Lung (tissue), 12 donors: ENCODE data around the gene SYNGR4. TPM values are rescaled to one million over a fixed set of nuclear protein-coding genes. Genes with fewer than 3 reads are reported as not detected.
A peak's percentile ranks its signal among the peaks of the same experiment; 100 is the strongest.

Source experiments
- ATAC-seq: fragments of 200-7000 bp; cut with Tn5 transposase; one replicate; pipeline ENCODE4 v1.9.1; 2020; ENCODE audit warnings: moderate number of reproducible peaks; ENCODE audit not compliant: insufficient read depth, low FRiP score
- DNase-seq, 3 donors: peaks; one replicate each; pipeline ENCODE4 v3.0.0-alpha.2; 2013 to 2017
- H3K27ac ChIP-seq, 2 donors: one replicate each; pipeline ENCODE4 v1.5.1; 2013; ENCODE audit warnings: mild to moderate bottlenecking in 2 of 2, moderate library complexity in 2 of 2, control low read depth in 1 of 2, inconsistent platforms in 1 of 2, low read depth in 1 of 2, low read length in 1 of 2
- H3K27me3 ChIP-seq, 3 donors: one replicate each; pipeline ENCODE4 v1.5.1; 2013; ENCODE audit warnings: low read length in 2 of 3; ENCODE audit not compliant: control insufficient read depth in 3 of 3, insufficient read depth in 3 of 3
- H3K36me3 ChIP-seq, 4 donors: one replicate each; pipeline ENCODE4 v1.5.1; 2013; ENCODE audit warnings: low read length in 4 of 4, mild to moderate bottlenecking in 1 of 4, moderate library complexity in 1 of 4; ENCODE audit not compliant: control insufficient read depth in 4 of 4, insufficient read depth in 4 of 4
- H3K4me1 ChIP-seq, 5 donors: one replicate each; pipeline ENCODE4 v1.5.1; 2013; ENCODE audit warnings: low read length in 5 of 5, mild to moderate bottlenecking in 2 of 5, moderate library complexity in 1 of 5; ENCODE audit not compliant: control insufficient read depth in 5 of 5, insufficient read depth in 5 of 5
- H3K4me3 ChIP-seq: one replicate; pipeline ENCODE4 v1.5.1; 2013; ENCODE audit warnings: mild to moderate bottlenecking, control low read depth, moderate library complexity
- H3K9ac ChIP-seq, 2 donors: one replicate each; pipeline ENCODE4 v1.5.1; 2013; ENCODE audit warnings: low read length in 2 of 2, control low read depth in 1 of 2; ENCODE audit not compliant: insufficient read depth in 1 of 2
- H3K9me3 ChIP-seq, 4 donors: one replicate each; pipeline ENCODE4 v1.5.1; 2013; ENCODE audit warnings: low read length in 3 of 4, mild to moderate bottlenecking in 1 of 4, moderate library complexity in 1 of 4; ENCODE audit not compliant: control insufficient read depth in 4 of 4, insufficient read depth in 3 of 4
- CTCF ChIP-seq: IDR thresholded peaks from 2 replicates; pipeline ENCODE4 v1.5.1; 2012; ENCODE audit warnings: mild to moderate bottlenecking; ENCODE audit errors: control extremely low read depth, extremely low read depth
- WGBS, 2 donors: extraction: QIAGEN DNeasy Blood & Tissue Kit; methylation state at CpG; one replicate each; pipeline ENCODE4 v1.1.7; 2013; 5-methylcytosine and 5-hydroxymethylcytosine counted together
- polyA plus RNA-seq, 2 donors: library from polyadenylated mRNA; stranded (reverse); fragments of 200-250 nt; gene quantifications; one replicate each; pipeline ENCODE4 v1.2.1, GENCODE V29; 2013
- total RNA-seq, 2 donors: library from RNA; depleted of rRNA in 1 of 2; stranded (reverse); fragments of >200 nt in 1 of 2; gene quantifications; one replicate each; pipeline ENCODE4 v1.2.1, GENCODE V29; 2014 to 2021
- donor health status: control.
- donor health status: control.
- donor health status: Bipolar disorder and iron deficiency.
- donor health status: healthy.
- donor health status: DM: yes; HTN: yes; CAD: no.

Gene SYNGR4
- total and polyA plus RNA-seq, 4 donors = not detected

- no peak overlapping the region for H3K4me3 ChIP-seq
- peaks cover 0 to 5% (median 0%) of the 10 kb centered on the region in 5 donors for H3K4me1 ChIP-seq
- H3K27ac ChIP-seq = no peak overlapping the region
- H3K9me3 ChIP-seq = no peaks in the 10 kb centered on the region
- no peak overlapping the region for H3K9ac ChIP-seq
- no peaks in the 10 kb centered on the region for H3K36me3 ChIP-seq
- ATAC-seq (no peak), DNase-seq (peak in 1 of 3 donors; percentile 43)
- WGBS, 2 donors = 60% methylated on average over 31 of the region's 31 CpGs
- no peak for TF ChIP-seq CTCF
- H3K27me3 ChIP-seq = peaks cover 0 to 6% (median 0%) of the 10 kb centered on the region in 3 donors
These were observed 55.2 kb downstream of the SYNGR4 start for GRCh38 chr19:48419158-48419920.

- H3K36me3 ChIP-seq = no peaks in the 10 kb centered on the region
- TF ChIP-seq CTCF = no peak
- 72 to 86% methylated on average over 16 of the region's 16 CpGs for WGBS, 2 donors
- no peak overlapping the region for H3K27ac ChIP-seq
- H3K9me3 ChIP-seq = no peaks in the 10 kb centered on the region
- DNase-seq = no peak
- no peak overlapping the region for H3K9ac ChIP-seq
- H3K4me3 ChIP-seq = no peak overlapping the region
- no peak for ATAC-seq
- no peaks in the 10 kb centered on the region for H3K4me1 ChIP-seq
- no peaks in the 10 kb centered on the region for H3K27me3 ChIP-seq
These were observed 57.4 kb downstream of the SYNGR4 start for GRCh38 chr19:48421548-48421947.

- WGBS, 2 donors = 14 to 25% methylated on average over 8 of the region's 8 CpGs
- DNase-seq (peak in 2 of 3 donors; percentile 15 to 44), ATAC-seq (peak; percentile 27)
- no peak for TF ChIP-seq CTCF
- peak overlapping the region in 1 of 2 donors; percentile 6 for H3K27ac ChIP-seq
- H3K27me3 ChIP-seq = no peaks in the 10 kb centered on the region
- no peaks in the 10 kb centered on the region for H3K36me3 ChIP-seq
- no peak overlapping the region for H3K4me3 ChIP-seq
- H3K9me3 ChIP-seq = no peaks in the 10 kb centered on the region
- no peak overlapping the region for H3K9ac ChIP-seq
- no peaks in the 10 kb centered on the region for H3K4me1 ChIP-seq
These were observed 60.6 kb downstream of the SYNGR4 start for GRCh38 chr19:48424694-48425219.

Other genes starting within 250 kb of the SYNGR4 start
- gene LIG1, start 194.0 kb upstream of the SYNGR4 start, total RNA-seq = 10 to 100 TPM; 23.9 to 26.7 TPM
- gene LIG1, start 194.0 kb upstream of the SYNGR4 start, polyA plus RNA-seq = 10 to 100 TPM; 10.6 to 40.5 TPM
- gene ZSWIM9, start 193.7 kb upstream of the SYNGR4 start, total RNA-seq = 1 to 10 TPM; 4.3 to 7.6 TPM
- gene ZSWIM9, start 193.7 kb upstream of the SYNGR4 start, polyA plus RNA-seq = 1 to 10 TPM; 3.4 to 4.2 TPM
- gene CARD8, start 108.5 kb upstream of the SYNGR4 start, total RNA-seq = 100 to 1,000 TPM in 1 of 2 donors, 10 to 100 TPM in 1; 53.8 to 114 TPM
- 10 to 100 TPM; 43.0 to 52.6 TPM for gene CARD8, start 108.5 kb upstream of the SYNGR4 start, polyA plus RNA-seq
- 1 to 10 TPM; 1.5 to 4.1 TPM for gene ZNF114, start 94.3 kb upstream of the SYNGR4 start, total RNA-seq
- under 1 TPM; 0.37 to 0.63 TPM for gene ZNF114, start 94.3 kb upstream of the SYNGR4 start, polyA plus RNA-seq
- gene EMP3, start 38.8 kb upstream of the SYNGR4 start, total RNA-seq = 100 to 1,000 TPM in 1 of 2 donors, 10 to 100 TPM in 1; 36.9 to 189 TPM
- gene EMP3, start 38.8 kb upstream of the SYNGR4 start, polyA plus RNA-seq = 100 to 1,000 TPM; 256 to 276 TPM
- 10 to 100 TPM; 10.9 to 12.3 TPM for gene TMEM143, start 427 bp upstream of the SYNGR4 start, total RNA-seq
- gene TMEM143, start 427 bp upstream of the SYNGR4 start, polyA plus RNA-seq = 1 to 10 TPM; 4.1 to 7.6 TPM
- gene KDELR1, start 27.2 kb downstream of the SYNGR4 start, total RNA-seq = 100 to 1,000 TPM; 101 to 142 TPM
- 100 to 1,000 TPM; 108 to 156 TPM for gene KDELR1, start 27.2 kb downstream of the SYNGR4 start, polyA plus RNA-seq
- 1 to 10 TPM in 1 of 2 donors, under 1 TPM in 1; 0.54 to 1.0 TPM for gene GRIN2D, start 29.3 kb downstream of the SYNGR4 start, total RNA-seq
- gene GRIN2D, start 29.3 kb downstream of the SYNGR4 start, polyA plus RNA-seq = under 1 TPM; 0.26 to 0.32 TPM
- 10 to 100 TPM; 14.6 to 38.1 TPM for gene GRWD1, start 81.6 kb downstream of the SYNGR4 start, total RNA-seq
- 10 to 100 TPM in 1 of 2 donors, 1 to 10 TPM in 1; 8.9 to 29.2 TPM for gene GRWD1, start 81.6 kb downstream of the SYNGR4 start, polyA plus RNA-seq
- under 1 TPM; 0.82 to 0.83 TPM for gene KCNJ14, start 91.2 kb downstream of the SYNGR4 start, total RNA-seq
- gene KCNJ14, start 91.2 kb downstream of the SYNGR4 start, polyA plus RNA-seq = under 1 TPM; 0.21 to 0.35 TPM
- gene CYTH2, start 105.0 kb downstream of the SYNGR4 start, total RNA-seq = 10 to 100 TPM; 45.3 to 72.5 TPM
- 10 to 100 TPM; 44.1 to 53.1 TPM for gene CYTH2, start 105.0 kb downstream of the SYNGR4 start, polyA plus RNA-seq
- gene LMTK3, start 147.5 kb downstream of the SYNGR4 start, total RNA-seq = 10 to 100 TPM in 1 of 2 donors, 1 to 10 TPM in 1; 3.1 to 10.7 TPM
- 1 to 10 TPM; 1.9 to 6.5 TPM for gene LMTK3, start 147.5 kb downstream of the SYNGR4 start, polyA plus RNA-seq
- gene SULT2B1, start 187.8 kb downstream of the SYNGR4 start, total RNA-seq = 10 to 100 TPM in 1 of 2 donors, 1 to 10 TPM in 1; 1.2 to 10.5 TPM
- 10 to 100 TPM; 10.9 to 22.9 TPM for gene SULT2B1, start 187.8 kb downstream of the SYNGR4 start, polyA plus RNA-seq
- not detected for gene SPACA4, start 242.4 kb downstream of the SYNGR4 start, total RNA-seq
- under 1 TPM; 0.03 to 0.16 TPM for gene SPACA4, start 242.4 kb downstream of the SYNGR4 start, polyA plus RNA-seq